WTC11 (cell line): ENCODE results near the gene EML6.

Experiments used
- GRHL2 ChIP-seq: fragments of 250-450 bp; sonication (Bioruptor Pico); IDR thresholded peaks from 2 replicates; pipeline ENCODE4 v1.8.0; 2022; ENCODE audit warnings: mild to moderate bottlenecking, moderate library complexity; ENCODE audit not compliant: insufficient replicate concordance, severe bottlenecking
- KAT7 ChIP-seq: sonication (generic); formaldehyde crosslinking; IDR thresholded peaks from 2 replicates; pipeline ENCODE4 v1.8.1; 2023; ENCODE audit warnings: missing genetic modification reagents, mild to moderate bottlenecking, borderline replicate concordance
- NR3C1 ChIP-seq: sonication (generic); formaldehyde crosslinking; conservative IDR thresholded peaks from 2 replicates; pipeline ENCODE4 v1.8.1; 2023; ENCODE audit warnings: low read depth, mild to moderate bottlenecking, missing genetic modification reagents
- ZNF263 ChIP-seq: sonication (generic); formaldehyde crosslinking; IDR thresholded peaks from 2 replicates; pipeline ENCODE4 v1.8.1; 2022; ENCODE audit warnings: low read depth, mild to moderate bottlenecking, moderate library complexity, missing genetic modification reagents
- TF ChIP-seq, protein P1 (sequence below): fragments of 200-600 bp; IDR thresholded peaks from 2 replicates; pipeline ENCODE4 v1.8.0; 2022; ENCODE audit warnings: antibody characterized with exemption
- TF ChIP-seq, protein P2 (sequence below): sonication (generic); formaldehyde crosslinking; IDR thresholded peaks from 2 replicates; pipeline ENCODE4 v1.8.0; 2023; ENCODE audit warnings: missing genetic modification reagents, mild to moderate bottlenecking, borderline replicate concordance
- TF ChIP-seq, protein P3 (sequence below): sonication (generic); formaldehyde crosslinking; IDR thresholded peaks from 2 replicates; pipeline ENCODE4 v1.8.0; 2023; ENCODE audit warnings: mild to moderate bottlenecking, missing genetic modification reagents
- TF ChIP-seq, protein P4 (sequence below): sonication (generic); formaldehyde crosslinking; IDR thresholded peaks from 2 replicates; pipeline ENCODE4 v1.8.1; 2022; ENCODE audit warnings: low read depth, missing genetic modification reagents, borderline replicate concordance
- TF ChIP-seq, protein P5 (sequence below): sonication (generic); formaldehyde crosslinking; IDR thresholded peaks from 2 replicates; pipeline ENCODE4 v1.8.1; 2022; ENCODE audit warnings: missing genetic modification reagents, borderline replicate concordance
- TF ChIP-seq, protein P6 (sequence below): fragments of 250-450 bp; sonication (Bioruptor Pico); IDR thresholded peaks from 2 replicates; pipeline ENCODE4 v2.1.2; 2022; ENCODE audit warnings: mild to moderate bottlenecking, moderate library complexity

DNA sequence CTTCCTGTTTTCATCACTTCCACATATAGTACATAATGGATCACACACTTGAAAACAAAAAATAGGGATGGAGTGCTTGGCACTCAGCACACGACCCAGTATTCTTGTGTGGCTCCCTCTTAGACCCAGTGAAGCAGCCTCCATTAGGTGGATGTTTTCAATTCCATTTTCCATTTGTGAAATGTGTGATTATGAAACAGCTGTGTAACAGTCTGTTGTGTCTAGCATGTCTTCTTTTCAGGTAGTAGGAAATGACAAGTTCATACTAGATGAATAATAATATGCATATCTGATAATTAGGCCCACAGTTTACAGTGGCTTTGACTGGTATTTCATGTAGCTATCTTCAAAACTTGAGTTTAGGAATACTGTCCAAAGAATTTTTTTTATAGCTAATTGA is 35.5 kb downstream of the EML6 start:
- TF ChIP-seq, protein P1, sequence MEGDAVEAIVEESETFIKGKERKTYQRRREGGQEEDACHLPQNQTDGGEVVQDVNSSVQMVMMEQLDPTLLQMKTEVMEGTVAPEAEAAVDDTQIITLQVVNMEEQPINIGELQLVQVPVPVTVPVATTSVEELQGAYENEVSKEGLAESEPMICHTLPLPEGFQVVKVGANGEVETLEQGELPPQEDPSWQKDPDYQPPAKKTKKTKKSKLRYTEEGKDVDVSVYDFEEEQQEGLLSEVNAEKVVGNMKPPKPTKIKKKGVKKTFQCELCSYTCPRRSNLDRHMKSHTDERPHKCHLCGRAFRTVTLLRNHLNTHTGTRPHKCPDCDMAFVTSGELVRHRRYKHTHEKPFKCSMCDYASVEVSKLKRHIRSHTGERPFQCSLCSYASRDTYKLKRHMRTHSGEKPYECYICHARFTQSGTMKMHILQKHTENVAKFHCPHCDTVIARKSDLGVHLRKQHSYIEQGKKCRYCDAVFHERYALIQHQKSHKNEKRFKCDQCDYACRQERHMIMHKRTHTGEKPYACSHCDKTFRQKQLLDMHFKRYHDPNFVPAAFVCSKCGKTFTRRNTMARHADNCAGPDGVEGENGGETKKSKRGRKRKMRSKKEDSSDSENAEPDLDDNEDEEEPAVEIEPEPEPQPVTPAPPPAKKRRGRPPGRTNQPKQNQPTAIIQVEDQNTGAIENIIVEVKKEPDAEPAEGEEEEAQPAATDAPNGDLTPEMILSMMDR: no peak
- TF ChIP-seq, protein P2, sequence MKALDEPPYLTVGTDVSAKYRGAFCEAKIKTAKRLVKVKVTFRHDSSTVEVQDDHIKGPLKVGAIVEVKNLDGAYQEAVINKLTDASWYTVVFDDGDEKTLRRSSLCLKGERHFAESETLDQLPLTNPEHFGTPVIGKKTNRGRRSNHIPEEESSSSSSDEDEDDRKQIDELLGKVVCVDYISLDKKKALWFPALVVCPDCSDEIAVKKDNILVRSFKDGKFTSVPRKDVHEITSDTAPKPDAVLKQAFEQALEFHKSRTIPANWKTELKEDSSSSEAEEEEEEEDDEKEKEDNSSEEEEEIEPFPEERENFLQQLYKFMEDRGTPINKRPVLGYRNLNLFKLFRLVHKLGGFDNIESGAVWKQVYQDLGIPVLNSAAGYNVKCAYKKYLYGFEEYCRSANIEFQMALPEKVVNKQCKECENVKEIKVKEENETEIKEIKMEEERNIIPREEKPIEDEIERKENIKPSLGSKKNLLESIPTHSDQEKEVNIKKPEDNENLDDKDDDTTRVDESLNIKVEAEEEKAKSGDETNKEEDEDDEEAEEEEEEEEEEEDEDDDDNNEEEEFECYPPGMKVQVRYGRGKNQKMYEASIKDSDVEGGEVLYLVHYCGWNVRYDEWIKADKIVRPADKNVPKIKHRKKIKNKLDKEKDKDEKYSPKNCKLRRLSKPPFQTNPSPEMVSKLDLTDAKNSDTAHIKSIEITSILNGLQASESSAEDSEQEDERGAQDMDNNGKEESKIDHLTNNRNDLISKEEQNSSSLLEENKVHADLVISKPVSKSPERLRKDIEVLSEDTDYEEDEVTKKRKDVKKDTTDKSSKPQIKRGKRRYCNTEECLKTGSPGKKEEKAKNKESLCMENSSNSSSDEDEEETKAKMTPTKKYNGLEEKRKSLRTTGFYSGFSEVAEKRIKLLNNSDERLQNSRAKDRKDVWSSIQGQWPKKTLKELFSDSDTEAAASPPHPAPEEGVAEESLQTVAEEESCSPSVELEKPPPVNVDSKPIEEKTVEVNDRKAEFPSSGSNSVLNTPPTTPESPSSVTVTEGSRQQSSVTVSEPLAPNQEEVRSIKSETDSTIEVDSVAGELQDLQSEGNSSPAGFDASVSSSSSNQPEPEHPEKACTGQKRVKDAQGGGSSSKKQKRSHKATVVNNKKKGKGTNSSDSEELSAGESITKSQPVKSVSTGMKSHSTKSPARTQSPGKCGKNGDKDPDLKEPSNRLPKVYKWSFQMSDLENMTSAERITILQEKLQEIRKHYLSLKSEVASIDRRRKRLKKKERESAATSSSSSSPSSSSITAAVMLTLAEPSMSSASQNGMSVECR (CRISPR knock-in tag): no peak
- TF ChIP-seq, protein P3, sequence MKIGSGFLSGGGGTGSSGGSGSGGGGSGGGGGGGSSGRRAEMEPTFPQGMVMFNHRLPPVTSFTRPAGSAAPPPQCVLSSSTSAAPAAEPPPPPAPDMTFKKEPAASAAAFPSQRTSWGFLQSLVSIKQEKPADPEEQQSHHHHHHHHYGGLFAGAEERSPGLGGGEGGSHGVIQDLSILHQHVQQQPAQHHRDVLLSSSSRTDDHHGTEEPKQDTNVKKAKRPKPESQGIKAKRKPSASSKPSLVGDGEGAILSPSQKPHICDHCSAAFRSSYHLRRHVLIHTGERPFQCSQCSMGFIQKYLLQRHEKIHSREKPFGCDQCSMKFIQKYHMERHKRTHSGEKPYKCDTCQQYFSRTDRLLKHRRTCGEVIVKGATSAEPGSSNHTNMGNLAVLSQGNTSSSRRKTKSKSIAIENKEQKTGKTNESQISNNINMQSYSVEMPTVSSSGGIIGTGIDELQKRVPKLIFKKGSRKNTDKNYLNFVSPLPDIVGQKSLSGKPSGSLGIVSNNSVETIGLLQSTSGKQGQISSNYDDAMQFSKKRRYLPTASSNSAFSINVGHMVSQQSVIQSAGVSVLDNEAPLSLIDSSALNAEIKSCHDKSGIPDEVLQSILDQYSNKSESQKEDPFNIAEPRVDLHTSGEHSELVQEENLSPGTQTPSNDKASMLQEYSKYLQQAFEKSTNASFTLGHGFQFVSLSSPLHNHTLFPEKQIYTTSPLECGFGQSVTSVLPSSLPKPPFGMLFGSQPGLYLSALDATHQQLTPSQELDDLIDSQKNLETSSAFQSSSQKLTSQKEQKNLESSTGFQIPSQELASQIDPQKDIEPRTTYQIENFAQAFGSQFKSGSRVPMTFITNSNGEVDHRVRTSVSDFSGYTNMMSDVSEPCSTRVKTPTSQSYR (CRISPR knock-in tag): no peak
- TF ChIP-seq, protein P4, sequence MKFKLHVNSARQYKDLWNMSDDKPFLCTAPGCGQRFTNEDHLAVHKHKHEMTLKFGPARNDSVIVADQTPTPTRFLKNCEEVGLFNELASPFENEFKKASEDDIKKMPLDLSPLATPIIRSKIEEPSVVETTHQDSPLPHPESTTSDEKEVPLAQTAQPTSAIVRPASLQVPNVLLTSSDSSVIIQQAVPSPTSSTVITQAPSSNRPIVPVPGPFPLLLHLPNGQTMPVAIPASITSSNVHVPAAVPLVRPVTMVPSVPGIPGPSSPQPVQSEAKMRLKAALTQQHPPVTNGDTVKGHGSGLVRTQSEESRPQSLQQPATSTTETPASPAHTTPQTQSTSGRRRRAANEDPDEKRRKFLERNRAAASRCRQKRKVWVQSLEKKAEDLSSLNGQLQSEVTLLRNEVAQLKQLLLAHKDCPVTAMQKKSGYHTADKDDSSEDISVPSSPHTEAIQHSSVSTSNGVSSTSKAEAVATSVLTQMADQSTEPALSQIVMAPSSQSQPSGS (CRISPR knock-in tag): no peak
- TF ChIP-seq KAT7: no peak
- TF ChIP-seq, protein P5, sequence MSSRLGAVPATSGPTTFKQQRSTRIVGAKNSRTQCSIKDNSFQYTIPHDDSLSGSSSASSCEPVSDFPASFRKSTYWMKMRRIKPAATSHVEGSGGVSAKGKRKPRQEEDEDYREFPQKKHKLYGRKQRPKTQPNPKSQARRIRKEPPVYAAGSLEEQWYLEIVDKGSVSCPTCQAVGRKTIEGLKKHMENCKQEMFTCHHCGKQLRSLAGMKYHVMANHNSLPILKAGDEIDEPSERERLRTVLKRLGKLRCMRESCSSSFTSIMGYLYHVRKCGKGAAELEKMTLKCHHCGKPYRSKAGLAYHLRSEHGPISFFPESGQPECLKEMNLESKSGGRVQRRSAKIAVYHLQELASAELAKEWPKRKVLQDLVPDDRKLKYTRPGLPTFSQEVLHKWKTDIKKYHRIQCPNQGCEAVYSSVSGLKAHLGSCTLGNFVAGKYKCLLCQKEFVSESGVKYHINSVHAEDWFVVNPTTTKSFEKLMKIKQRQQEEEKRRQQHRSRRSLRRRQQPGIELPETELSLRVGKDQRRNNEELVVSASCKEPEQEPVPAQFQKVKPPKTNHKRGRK (CRISPR knock-in tag): no peak
- TF ChIP-seq, protein P6, sequence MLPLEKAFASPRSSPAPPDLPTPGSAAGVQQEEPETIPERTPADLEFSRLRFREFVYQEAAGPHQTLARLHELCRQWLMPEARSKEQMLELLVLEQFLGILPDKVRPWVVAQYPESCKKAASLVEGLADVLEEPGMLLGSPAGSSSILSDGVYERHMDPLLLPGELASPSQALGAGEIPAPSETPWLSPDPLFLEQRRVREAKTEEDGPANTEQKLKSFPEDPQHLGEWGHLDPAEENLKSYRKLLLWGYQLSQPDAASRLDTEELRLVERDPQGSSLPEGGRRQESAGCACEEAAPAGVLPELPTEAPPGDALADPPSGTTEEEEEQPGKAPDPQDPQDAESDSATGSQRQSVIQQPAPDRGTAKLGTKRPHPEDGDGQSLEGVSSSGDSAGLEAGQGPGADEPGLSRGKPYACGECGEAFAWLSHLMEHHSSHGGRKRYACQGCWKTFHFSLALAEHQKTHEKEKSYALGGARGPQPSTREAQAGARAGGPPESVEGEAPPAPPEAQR (CRISPR knock-in tag): no peak
- no peak for TF ChIP-seq ZNF263 (CRISPR knock-in tag)
- TF ChIP-seq GRHL2 (CRISPR knock-in tag): no peak
- TF ChIP-seq NR3C1 (CRISPR knock-in tag): no peak
